Fibroblast of upper back skin (primary cell): ENCODE results near the gene LIG3.
"Not testable (repeated sequence)": the region's sequence is repeated elsewhere in the genome, so short reads cannot be mapped to it uniquely, and the experiment has no call there.

Source experiments
- DNase-seq: peaks from one replicate; pipeline ENCODE4 v3.0.0-alpha.2; 2013

Gene LIG3

DNA sequence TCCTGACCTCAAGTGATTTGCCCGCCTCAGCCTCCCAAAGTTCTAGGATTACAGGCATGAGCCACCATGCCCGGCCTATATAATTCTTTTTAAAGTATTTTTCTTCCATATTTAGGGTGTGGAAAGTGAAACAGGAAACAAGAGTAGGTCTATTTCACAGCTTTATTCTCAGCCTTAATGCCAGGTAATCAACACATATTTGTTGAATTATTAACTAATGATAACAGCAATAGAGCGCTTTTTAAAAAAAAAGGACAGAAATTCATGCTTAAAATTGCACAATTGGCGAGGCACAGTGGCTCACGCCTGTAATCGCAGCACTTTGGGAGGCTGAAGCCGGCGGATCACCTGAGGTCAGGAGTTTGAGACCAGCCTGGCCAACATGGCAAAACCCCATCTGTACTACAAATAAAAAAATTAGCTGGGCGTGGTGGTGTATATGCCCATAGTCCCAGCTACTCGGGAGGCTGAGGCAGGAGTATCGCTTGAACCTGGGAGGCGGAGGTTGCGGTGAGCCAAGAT is 65.2 kb downstream of the LIG3 start:
- not testable (repeated sequence) for DNase-seq

GRCh38 chr17:35046245-35046644 is 65.9 kb downstream of the LIG3 start:
- no peak for DNase-seq

DNA sequence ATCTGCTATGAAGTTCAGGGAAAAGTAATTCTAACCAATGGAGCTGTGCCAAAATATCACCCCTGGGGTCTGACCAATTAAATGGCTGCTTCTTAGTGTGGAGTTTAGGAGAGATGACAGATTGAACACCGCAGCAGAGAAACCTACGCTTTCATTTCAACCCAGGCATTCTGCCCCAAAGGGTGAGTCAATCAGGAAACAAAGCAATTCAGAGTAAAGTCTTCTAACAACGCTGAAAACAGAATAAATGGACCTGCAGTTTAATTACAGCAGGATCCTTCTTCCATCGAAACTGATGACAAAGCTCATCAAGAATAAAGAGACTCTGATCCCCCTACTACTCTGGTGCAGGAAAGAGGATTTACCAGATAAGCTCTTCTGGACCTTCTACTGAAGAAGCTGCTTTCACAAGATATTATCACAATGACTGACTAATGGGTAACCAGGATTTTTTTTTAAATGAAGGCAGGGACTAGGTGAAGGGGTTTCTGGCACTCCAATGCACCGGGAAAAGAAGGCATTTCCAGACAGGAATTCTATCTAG is 66.5 kb downstream of the LIG3 start:
- peak; percentile 74 for DNase-seq

DNA sequence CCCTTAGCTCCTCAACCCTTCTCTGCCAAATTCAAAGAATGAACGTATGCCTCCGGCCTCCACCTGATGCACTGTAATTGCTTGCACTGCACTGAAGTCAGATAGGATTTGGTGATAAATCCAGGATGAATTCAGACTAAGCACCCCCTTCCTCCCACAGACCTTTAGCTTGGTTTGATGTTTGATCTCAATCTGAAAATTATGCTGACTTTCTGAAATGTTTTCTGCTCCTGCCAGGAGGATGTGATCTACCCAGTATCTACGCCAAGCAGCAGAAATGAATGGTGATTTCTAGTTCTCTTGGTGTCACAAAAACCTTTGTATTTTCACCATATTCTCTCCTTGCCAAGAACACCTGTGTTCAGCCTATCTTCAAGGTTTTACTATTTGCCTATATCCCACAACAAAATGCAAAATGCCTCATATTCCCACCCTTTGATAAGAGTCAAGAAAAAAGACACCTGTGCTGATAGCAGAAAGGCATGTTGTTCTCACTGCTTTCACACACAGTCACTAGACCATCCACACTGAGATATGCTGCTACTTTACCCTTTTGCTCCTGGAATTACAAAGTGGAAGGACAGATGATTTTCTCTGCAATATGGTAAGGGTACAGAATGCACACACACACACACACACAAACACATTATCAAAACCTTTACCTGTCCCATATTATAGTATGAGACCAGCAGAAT is 68.5 kb downstream of the LIG3 start:
- no peak for DNase-seq

DNA sequence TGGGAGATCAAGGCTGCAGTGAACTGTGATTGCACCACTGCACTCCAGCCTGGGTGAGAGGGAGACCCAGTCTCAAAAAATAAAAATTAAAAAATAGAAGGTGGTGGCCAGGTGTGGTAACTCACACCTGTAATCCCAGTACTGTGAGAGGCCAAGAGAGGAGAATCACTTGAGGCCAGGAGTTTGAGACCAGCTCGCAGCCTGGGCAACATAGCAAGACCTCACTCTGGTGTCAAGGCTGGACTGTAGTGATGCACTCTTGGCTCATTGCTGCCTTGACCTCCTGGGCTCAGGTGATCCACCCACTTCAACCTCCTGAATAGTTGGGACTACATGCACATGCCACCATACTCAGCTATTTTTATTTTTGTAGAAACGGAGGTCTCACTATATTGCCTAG is 69.9 kb downstream of the LIG3 start:
- DNase-seq: no peak

DNA sequence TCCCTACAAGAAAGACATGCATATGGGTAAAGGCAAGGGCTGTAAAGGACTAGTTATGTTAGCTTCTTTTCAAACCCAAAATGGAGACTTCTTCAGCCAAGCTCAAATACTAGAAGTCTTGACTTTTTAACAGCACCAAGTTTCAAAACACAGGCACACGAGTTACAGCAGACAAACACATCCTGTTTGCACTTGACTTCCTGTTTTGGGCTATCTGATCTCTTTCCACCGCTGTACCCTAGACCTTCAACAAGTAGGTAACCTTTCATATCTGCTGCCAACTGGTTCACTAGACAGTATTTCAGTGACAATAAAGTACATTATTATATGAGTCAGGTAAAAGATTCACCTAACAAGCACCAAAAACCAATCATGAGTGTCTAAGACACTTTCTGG is 70.9 kb downstream of the LIG3 start:
- no peak for DNase-seq

DNA sequence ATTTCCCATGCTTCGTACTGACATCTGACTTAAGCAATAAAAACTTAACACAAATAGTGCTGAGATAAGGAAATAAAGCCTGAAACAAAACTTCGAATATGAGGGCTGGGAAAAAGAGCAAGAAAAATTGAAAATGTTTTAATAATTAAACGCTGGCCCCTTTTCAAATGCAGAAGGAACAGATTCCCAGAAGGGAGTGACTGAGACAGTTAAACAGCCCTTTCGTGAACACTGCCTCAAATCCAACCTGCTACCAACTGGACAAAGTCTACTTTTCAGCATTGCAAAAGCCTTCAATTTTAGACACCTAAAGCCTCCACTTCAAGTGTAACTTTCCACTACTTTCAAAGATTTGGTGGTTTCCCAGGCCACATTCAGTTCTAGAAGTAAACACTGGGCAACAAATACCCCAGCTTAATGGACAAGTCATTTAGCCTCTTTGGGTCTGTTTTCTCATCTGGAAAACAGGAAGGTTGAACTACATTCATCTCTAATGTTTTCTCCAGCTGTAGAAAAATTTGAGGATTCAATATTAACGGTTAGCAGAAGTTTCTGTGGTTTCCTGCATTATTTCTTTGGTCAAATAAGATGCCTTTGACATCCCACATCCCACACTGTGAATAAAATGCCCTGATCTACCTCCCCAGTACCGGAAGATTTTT is 71.4 kb downstream of the LIG3 start:
- no peak for DNase-seq

GRCh38 chr17:35052241-35052610 is 71.9 kb downstream of the LIG3 start:
- peak; percentile 66 for DNase-seq

DNA sequence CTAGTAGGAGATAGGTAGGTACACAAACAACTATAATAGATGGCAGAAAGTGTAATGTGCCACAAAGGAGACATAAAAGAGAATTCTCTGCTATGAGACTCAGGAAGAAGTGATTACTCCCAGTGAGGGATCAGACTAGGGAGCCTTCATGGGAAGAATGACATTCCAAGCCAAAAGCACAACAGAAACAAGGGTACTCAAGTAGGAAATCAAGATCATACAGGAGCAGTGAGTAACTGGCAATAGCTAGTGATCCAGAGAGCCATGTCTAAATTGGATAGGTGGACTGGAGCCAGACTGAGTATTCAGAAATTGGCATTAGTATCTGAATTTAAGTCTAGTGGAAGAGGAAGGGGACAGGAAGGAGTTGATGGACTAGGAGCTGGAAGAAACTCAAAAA is 72.5 kb downstream of the LIG3 start:
- no peak for DNase-seq

DNA sequence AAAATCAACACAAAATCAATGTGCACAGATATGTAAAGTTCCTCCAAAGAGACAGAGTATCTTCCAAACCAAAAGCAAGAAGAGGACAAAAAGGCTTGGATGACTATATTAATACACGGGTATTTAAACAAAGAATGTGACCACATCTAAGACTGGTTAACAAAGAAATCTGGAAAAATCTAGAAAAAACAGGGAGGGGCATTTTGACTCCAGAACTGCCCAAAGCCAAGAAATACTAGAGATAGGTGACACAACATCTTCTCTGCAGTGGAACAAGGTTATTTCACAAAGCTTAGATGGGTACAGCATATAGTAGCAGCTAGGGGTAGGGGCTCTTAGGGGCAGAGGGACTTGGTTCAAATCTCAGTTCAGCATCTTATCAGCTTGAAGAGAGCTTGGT is 72.9 kb downstream of the LIG3 start:
- DNase-seq: no peak

DNA sequence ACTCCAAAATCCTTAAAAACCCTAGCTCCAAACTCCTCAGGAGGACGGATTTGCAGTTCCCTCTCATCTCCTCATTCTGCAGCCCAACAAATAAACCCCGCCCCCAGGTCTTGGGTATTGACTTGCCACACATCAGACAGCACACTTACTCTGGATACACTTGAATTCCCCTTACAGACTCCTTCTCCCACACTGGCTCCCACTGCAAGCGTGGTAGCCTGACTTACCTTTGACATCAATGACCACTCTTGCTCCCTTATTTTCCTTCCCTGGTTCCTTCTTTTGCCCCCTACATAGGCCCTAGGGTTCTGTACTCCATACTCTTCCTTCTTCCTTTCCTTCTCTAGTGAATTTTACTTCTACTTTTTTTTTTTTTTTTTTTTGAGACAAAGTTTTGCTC is 75.7 kb downstream of the LIG3 start:
- no peak for DNase-seq

- DNase-seq: no peak
These were observed 77.1 kb downstream of the LIG3 start for GRCh38 chr17:35057332-35057915.
